Stimulated activated CD8-positive, alpha-beta memory T cell treated with anti-CD3 and anti-CD28 coated beads, Interleukin-7, amount 100 ng/mL, for 48 hours (primary cell): Measurements from ENCODE around the gene CACNA1I.

Source experiments
- DNase-seq, 2 donors: peaks; one replicate each; pipeline ENCODE4 v3.0.0-alpha.2; 2020; ENCODE audit warnings: low read depth in 1 of 2; ENCODE audit errors: extremely low read depth in 1 of 2

CACNA1I gene

GRCh38 chr22:39646398-39647063 lies 76.0 kb downstream of the CACNA1I start:
- no peak for DNase-seq

- no peak for DNase-seq
Observed at GRCh38 chr22:39647836-39648629, 77.5 kb downstream of the CACNA1I start.

- no peak for DNase-seq
Observed at GRCh38 chr22:39648630-39648950, 78.0 kb downstream of the CACNA1I start.

GRCh38 chr22:39649500-39650089 lies 79.0 kb downstream of the CACNA1I start:
- DNase-seq, result no peak

GRCh38 chr22:39651053-39651996 lies 80.8 kb downstream of the CACNA1I start:
- DNase-seq, result no peak

- no peak for DNase-seq
Observed at GRCh38 chr22:39652990-39653786, 82.6 kb downstream of the CACNA1I start.

- no peak for DNase-seq
Observed at GRCh38 chr22:39653787-39654077, 83.2 kb downstream of the CACNA1I start.

- no peak for DNase-seq
Observed at GRCh38 chr22:39654131-39654926, 83.8 kb downstream of the CACNA1I start.

- DNase-seq, result no peak
Observed at GRCh38 chr22:39655004-39655579, 84.5 kb downstream of the CACNA1I start.

GRCh38 chr22:39655831-39656230 lies 85.3 kb downstream of the CACNA1I start:
- no peak for DNase-seq

GRCh38 chr22:39656495-39657490 lies 86.2 kb downstream of the CACNA1I start:
- DNase-seq, result no peak

GRCh38 chr22:39658367-39658766 lies 87.8 kb downstream of the CACNA1I start:
- no peak for DNase-seq

GRCh38 chr22:39658806-39659463 lies 88.4 kb downstream of the CACNA1I start:
- no peak for DNase-seq

GRCh38 chr22:39661501-39661841 lies 90.9 kb downstream of the CACNA1I start:
- no peak for DNase-seq

- peak; percentile 45 to 74 for DNase-seq
Observed at GRCh38 chr22:39661842-39662685, 91.5 kb downstream of the CACNA1I start.

- no peak for DNase-seq
Observed at GRCh38 chr22:39662686-39663052, 92.1 kb downstream of the CACNA1I start.

GRCh38 chr22:39663751-39664150 lies 93.2 kb downstream of the CACNA1I start:
- no peak for DNase-seq
